ENCODE data around the gene NACAD.

NACAD gene

GRCh38 chr7:45088821-45089340 is at the start of gene NACAD:
Gene NACAD, minus strand, starts transcription at chr7:45088969. Its CDS starts 75 bp downstream, at chr7:45088894.
- peak; percentile 50 for DNase-seq (ENCODE audit: low read depth)

GRCh38 chr7:45136106-45137060 is 47.6 kb upstream of the NACAD start:
- DNase-seq (ENCODE audit: low read depth) = peak; percentile 80

GRCh38 chr7:45133877-45134276 is 45.1 kb upstream of the NACAD start:
- no peak for DNase-seq (ENCODE audit: low read depth)

- DNase-seq (ENCODE audit: low read depth) = no peak
Observed at GRCh38 chr7:45133352-45133751, 44.6 kb upstream of the NACAD start.

GRCh38 chr7:45132708-45133320 is 44.0 kb upstream of the NACAD start:
- DNase-seq (ENCODE audit: low read depth) = peak; percentile 30

GRCh38 chr7:45131891-45132290 is 43.1 kb upstream of the NACAD start:
- DNase-seq (ENCODE audit: low read depth) = no peak

- no peak for DNase-seq (ENCODE audit: low read depth)
Observed at GRCh38 chr7:45130910-45131309, 42.1 kb upstream of the NACAD start.

- DNase-seq (ENCODE audit: low read depth) = no peak
Observed at GRCh38 chr7:45129906-45130305, 41.1 kb upstream of the NACAD start.

GRCh38 chr7:45129181-45129800 is 40.5 kb upstream of the NACAD start:
- no peak for DNase-seq (ENCODE audit: low read depth)

GRCh38 chr7:45126920-45127319 is 38.2 kb upstream of the NACAD start:
- DNase-seq (ENCODE audit: low read depth) = no peak

GRCh38 chr7:45126201-45126600 is 37.4 kb upstream of the NACAD start:
- DNase-seq (ENCODE audit: low read depth) = no peak

- DNase-seq (ENCODE audit: low read depth) = no peak
Observed at GRCh38 chr7:45125193-45125904, 36.6 kb upstream of the NACAD start.

GRCh38 chr7:45123913-45124710 is 35.3 kb upstream of the NACAD start:
- no peak for DNase-seq (ENCODE audit: low read depth)

- no peak for DNase-seq (ENCODE audit: low read depth)
Observed at GRCh38 chr7:45122975-45123860, 34.4 kb upstream of the NACAD start.

- DNase-seq (ENCODE audit: low read depth) = no peak
Observed at GRCh38 chr7:45119550-45119949, 30.8 kb upstream of the NACAD start.

- DNase-seq (ENCODE audit: low read depth) = no peak
Observed at GRCh38 chr7:45118889-45119331, 30.1 kb upstream of the NACAD start.

- DNase-seq (ENCODE audit: low read depth) = no peak
Observed at GRCh38 chr7:45118292-45118691, 29.5 kb upstream of the NACAD start.

- no peak for DNase-seq (ENCODE audit: low read depth)
Observed at GRCh38 chr7:45117582-45117981, 28.8 kb upstream of the NACAD start.

GRCh38 chr7:45116048-45116447 is 27.3 kb upstream of the NACAD start:
- DNase-seq (ENCODE audit: low read depth) = no peak

GRCh38 chr7:45114926-45115325 is 26.2 kb upstream of the NACAD start:
- DNase-seq (ENCODE audit: low read depth) = no peak

Measured in ELR (cell line).